Activated T-cell treated with anti-CD3 and anti-CD28 coated beads for 4 hours (primary cell): ENCODE results near the gene HINFP.

Experiments
- DNase-seq: peaks from one replicate; pipeline ENCODE4 v3.0.0-alpha.2; 2020

The HINFP gene, protein sequence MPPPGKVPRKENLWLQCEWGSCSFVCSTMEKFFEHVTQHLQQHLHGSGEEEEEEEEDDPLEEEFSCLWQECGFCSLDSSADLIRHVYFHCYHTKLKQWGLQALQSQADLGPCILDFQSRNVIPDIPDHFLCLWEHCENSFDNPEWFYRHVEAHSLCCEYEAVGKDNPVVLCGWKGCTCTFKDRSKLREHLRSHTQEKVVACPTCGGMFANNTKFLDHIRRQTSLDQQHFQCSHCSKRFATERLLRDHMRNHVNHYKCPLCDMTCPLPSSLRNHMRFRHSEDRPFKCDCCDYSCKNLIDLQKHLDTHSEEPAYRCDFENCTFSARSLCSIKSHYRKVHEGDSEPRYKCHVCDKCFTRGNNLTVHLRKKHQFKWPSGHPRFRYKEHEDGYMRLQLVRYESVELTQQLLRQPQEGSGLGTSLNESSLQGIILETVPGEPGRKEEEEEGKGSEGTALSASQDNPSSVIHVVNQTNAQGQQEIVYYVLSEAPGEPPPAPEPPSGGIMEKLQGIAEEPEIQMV

DNA sequence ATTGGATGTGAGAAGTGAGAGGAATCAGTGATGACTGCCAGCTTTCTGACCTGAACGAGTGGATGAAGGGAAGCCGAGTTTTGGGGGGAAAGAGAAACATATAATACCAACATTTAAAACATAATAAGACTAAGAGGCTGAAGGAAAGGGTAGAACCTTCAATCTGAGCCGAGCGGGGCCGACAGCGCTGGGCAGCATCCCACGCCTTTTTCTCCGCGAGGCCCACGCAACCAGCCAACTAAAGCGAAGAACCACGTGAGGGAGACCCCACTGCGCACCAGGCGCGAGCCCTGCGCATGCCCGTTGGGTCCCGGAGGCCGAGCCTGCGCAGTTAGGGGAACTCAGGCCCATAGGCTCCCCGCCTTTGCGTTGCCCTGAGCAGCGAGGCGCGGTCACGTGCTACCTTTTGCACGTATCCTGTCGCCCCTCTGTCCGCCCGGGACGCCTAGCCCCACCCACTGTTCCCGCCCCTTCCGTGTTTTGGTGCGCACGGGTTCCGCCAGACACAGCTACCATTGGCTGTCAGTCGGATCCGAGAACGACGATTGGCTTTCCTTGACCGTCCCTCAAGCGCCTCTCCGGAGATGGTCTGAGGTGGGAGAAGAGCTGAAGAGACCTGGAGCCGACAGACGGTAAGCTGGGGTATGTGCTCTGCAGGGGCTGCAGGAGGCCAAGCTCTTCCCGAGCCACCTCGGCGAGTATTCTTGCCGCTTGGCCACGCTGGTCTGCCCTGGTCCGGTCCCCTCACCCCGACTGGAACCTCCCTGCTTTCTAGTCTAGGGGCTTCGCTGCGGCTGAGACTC is at the start of gene HINFP:
Gene HINFP, plus strand, starts transcription at position 573 of the 803 bp plus-strand sequence. CDS start 5,365 bp downstream, outside the sequence.
- peak; percentile 100 for DNase-seq

DNA sequence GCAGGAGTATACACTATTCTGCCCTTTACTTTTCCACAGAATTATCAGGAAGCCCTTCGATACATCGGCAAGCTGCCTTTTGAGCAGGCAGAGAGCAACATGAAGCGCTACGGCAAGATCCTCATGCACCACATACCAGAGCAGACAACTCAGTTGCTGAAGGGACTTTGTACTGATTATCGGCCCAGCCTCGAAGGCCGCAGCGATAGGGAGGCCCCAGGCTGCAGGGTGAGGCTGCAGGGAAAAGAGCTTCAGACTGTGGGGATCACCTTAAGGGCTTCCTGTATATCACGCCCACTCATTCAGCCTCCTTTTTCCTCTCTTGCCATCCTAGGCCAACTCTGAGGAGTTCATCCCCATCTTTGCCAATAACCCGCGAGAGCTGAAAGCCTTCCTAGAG is 43.5 kb upstream of the HINFP start:
- DNase-seq, result no peak

DNA sequence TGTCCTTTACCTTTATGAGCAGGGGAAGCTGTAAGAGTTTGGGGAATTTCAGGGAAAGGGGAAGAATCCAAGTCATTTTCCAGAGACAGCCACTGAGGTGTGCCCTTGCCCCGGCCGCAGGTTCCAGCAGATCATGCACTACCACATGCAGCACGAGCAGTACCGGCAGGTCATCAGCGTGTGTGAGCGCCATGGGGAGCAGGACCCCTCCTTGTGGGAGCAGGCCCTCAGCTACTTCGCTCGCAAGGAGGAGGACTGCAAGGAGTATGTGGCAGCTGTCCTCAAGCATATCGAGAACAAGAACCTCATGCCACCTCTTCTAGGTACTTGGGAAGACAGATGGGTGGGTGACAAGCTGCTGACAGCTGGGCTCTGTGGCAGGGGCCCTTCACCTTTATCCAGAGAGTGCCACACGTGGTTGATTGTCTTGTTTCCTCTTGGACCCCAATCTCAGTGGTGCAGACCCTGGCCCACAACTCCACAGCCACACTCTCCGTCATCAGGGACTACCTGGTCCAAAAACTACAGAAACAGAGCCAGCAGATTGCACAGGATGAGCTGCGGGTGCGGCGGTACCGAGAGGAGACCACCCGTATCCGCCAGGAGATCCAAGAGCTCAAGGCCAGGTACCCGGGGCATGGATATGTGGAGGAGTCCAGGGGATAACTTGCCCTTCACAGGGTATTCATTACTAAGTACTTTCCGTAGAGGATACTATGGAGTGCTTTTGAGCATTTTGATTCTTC is 42.5 kb upstream of the HINFP start:
- DNase-seq, result no peak

DNA sequence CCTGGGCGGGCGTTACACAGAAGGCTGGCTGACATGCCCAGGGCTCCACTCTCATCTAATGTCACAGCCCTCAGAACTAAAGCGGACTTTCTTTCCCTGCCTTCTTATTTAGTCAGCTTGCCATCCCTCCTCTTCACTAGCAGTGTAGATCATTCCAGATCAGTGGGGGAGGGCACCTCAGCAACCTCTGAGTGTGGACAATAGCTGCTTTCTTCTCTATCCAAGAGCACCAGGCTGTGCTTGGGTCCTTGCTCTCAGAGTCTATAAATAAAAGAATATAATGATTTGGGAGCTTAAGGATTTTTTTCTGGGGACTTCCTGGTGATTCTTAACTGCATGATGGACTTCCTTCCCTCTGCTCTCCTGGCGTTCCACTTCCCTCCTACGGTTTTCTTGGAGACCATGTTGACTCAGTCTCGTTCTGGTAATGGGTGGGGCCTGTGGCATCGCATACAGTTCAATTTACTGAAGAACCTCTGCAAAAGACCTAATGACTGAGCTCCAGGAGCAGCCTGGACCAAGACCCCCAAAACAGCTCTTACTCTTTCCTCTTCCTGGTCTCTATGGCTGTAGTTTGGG is 39.6 kb upstream of the HINFP start:
- no peak for DNase-seq

DNA sequence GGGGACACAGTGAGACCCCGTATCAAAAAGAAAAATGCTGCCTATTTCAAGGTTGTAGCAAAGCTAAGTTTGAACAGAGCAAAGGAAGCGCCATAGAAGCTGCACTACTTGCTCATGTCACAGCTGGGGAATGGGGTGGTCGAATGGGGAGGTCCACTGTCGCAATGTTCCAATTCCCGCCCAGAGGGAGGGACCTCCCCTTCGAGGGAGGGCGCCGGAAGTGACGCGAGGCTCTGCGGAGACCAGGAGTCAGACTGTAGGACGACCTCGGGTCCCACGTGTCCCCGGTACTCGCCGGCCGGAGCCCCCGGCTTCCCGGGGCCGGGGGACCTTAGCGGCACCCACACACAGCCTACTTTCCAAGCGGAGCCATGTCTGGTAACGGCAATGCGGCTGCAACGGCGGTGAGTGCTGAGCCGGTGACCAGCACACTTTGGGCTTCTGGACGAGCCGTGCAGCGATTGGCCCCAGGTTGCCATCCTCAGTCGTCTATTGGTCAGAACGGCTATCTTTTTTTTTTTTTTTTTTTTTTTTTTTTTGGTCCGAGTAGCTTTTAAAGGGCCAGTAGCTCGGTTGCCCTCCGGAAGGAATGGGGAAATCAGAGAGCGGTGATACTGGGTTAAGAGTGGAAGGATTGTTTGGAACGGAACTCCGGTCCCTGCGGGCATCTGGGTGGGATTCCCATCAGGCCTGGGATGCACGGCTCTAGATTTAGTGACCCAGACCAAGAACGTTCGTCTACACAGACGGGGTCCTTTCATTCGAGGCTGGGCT is 36.5 kb upstream of the HINFP start, which contains the start of gene HMBS:
Gene HMBS, plus strand, starts transcription at position 219 of the 774 bp plus-strand sequence. Its CDS starts 153 bp downstream, at position 372.
- DNase-seq, result peak; percentile 87

DNA sequence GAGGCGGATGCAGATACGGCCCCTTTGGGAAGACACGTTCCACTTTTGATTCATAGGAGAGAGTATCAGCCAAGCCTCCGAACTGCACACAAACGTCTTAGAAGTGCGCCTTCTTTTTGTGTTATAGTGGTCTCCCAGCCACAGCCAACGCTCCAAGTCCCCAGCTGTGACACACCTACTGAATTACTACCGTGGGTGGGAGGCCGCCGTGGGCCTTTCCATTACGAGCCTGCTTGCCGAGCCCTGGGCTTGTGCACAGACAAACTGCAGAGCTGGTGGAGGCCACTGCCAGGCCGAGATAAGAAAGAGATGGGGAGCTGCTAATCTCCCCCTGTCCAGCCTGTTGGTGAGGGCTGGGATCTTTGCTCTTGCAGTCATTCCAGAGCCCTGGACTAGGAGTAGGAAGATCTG is 35.9 kb upstream of the HINFP start:
- DNase-seq, result peak; percentile 39

DNA sequence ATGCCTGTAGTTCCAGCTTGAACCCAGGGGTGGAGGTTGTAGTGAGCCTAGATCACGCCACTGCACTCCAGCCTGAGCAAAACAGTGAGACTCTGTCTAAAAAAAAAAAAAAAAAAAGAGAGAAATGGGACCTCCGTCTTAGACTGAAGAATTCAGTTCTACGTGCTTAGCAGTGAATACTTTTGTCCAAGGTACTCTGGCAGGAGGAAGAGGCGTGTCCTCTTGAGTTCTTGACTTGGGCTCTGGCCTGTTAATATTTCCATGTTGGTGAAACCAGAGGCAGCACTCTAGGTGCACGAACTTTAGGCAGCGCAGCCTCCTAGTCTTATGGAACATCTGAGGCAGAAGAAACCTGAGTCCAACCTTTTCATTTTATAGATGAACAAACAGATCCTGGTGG is 34.3 kb upstream of the HINFP start:
- no peak for DNase-seq

DNA sequence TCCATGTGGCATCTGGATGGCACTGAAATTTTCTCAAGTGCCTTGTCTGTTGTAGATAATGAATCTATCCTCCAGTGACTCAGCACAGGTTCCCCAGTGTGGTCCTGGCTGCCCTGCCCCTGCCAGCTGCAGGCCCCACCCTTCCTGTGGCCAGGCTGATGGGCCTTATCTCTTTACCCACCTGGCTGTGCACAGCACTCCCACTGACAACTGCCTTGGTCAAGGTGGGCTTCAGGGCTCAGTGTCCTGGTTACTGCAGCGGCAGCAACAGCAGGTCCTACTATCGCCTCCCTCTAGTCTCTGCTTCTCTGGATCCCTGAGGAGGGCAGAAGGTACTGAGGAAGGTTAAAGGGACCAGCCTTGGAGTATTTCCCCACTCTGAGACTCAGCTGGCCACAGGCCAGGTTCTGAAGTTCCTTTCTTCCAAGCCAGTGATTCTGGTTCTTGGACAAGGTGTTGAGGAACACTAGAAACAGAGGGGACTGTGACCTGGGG is 33.6 kb upstream of the HINFP start:
- no peak for DNase-seq

DNA sequence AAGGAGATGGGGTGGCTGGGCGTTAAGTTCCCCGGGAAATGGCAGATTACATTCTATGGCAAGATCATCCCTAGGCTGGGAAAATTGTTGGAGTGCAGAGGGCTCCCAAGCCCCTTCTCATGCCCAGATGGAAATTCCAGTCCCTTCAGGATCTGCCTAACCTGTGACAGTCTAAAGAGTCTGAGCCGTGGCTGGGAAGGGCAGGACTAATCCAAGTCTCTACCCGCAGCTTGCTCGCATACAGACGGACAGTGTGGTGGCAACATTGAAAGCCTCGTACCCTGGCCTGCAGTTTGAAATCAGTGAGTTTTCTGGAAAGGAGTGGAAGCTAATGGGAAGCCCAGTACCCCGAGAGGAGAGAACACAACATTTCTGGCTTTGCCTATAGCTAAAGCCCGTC is 33.0 kb upstream of the HINFP start:
- DNase-seq, result no peak

DNA sequence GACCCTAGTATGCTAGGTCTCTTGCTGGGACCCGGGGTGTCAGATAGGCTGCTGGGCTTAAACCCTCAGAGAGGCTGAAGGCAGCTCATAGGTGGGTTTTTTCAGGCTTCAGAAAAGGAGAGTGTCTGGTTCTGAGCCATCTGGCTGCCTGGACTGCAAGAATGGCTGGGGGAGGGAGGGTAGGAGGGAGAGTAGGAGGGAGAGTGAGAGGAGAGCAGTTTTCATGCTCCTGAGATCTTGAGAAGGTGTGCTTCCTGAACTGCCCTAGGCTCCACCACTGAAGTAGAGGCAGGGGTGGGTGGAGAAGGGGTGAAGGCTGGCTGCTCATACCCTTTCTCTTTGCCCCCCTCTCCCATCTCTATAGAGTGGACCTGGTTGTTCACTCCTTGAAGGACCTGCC is 32.1 kb upstream of the HINFP start:
- DNase-seq, result no peak

DNA sequence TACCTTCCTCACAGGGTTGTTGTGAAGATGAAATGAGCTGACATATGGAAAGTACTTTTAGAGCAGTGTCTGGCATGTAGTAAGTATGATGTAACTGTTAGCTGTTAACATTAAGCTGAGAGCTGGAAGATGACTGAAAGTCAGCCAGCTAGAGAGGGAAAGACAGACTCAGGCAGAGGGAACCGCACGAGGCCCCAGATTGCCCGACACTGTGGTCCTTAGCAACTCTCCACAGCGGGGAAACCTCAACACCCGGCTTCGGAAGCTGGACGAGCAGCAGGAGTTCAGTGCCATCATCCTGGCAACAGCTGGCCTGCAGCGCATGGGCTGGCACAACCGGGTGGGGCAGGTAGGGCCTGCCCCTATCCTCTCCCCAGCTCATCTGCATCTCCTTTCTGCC is 30.2 kb upstream of the HINFP start:
- no peak for DNase-seq

DNA sequence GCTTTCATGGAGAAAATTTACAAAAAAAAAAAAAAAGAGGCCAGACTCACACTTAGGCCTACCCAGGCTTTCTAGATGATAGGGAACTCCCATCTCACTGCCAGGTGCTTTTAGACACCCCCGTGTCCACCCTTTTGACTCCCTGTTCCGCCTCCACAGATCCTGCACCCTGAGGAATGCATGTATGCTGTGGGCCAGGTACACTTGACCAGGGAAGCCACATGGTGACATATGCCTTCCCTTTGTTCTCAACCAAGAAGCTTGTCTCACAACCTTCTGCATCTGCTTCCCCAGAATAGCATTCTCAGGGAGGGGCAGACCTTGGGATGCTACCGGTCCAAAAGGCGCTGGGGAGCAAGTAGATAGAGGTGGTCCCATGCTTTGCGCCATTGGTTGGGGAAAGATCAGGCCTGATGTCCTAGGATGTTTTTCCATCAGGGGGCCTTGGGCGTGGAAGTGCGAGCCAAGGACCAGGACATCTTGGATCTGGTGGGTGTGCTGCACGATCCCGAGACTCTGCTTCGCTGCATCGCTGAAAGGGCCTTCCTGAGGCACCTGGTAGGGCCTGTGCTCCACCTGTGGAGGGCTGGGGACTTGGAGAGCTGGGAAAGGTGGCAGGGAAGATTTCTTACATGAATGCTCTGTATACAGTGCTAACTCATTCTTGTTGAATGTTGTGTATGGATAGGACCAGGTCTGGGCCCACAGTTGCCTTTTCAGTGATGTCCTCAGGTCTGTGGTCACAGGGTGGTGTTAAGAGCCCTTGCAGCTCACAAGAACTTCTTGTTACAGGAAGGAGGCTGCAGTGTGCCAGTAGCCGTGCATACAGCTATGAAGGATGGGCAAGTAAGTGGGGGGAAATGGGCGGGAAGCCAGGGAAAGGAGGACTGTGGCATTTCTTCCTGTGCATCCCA is 29.2 kb upstream of the HINFP start:
- DNase-seq, result no peak

DNA sequence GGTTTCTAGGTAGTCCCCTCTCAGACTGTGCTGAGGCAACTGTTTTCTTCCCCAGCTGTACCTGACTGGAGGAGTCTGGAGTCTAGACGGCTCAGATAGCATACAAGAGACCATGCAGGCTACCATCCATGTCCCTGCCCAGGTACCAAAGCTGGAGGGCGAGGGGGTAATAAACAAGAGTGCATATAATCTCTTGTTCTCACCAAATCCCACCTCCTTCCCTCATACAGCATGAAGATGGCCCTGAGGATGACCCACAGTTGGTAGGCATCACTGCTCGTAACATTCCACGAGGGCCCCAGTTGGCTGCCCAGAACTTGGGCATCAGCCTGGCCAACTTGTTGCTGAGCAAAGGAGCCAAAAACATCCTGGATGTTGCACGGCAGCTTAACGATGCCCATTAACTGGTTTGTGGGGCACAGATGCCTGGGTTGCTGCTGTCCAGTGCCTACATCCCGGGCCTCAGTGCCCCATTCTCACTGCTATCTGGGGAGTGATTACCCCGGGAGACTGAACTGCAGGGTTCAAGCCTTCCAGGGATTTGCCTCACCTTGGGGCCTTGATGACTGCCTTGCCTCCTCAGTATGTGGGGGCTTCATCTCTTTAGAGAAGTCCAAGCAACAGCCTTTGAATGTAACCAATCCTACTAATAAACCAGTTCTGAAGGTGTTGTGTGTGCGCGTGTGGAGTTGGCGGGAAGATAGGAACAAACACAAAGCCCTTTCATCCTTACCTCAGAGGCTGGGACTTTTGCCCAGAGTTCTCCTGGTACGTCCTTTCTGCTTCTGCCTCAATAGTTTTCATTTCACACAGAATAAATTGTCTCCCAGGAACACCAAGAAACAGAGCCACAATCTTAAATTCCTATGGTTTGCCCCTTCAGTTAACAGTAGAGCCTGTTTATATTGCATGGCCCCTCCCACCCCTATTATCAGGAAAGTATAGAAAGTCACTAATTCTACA is 28.2 kb upstream of the HINFP start:
- no peak for DNase-seq

DNA sequence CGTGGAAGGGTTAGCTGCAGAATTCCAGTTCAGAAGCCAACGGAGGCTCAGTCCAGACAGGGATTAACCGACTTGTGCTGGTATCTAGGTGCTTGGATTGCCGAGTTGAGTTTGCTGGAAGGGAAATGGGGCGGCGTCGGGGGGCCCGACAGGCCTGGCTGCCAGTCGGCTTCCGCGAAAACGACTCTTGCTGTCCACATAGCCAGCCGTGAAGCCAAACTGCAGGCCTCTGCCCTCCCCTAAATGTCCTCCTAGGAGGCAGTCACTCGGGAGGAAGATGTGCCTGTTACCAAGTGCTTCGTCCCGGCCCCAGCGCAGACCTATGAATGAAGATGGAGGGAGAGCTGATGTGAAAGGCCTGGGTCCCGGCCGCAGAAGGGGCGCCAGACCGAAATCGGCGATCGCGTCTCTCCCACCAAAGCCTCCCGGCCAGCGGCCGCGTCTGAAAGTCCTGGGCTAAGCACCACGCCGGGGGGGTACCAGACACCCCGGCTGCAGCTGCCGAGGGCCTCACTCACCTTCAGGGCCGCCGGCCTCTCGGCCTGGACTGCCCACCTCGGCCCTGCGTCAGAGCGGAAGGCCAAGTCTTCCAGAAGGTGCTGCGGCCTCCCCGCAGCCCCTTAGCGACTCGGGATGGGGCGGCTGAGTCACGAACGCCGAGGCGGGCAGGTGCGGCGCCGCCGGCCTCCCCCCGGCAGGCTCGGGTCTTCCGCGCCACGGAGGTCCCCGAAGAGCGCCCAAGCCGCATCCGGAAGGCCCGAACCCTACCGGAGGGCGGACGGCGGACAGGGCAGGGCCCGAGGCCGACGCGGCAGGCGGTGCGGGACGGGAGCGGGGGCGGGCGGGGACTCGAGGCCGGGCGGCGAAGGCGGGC is 27.2 kb upstream of the HINFP start:
- peak; percentile 40 for DNase-seq

DNA sequence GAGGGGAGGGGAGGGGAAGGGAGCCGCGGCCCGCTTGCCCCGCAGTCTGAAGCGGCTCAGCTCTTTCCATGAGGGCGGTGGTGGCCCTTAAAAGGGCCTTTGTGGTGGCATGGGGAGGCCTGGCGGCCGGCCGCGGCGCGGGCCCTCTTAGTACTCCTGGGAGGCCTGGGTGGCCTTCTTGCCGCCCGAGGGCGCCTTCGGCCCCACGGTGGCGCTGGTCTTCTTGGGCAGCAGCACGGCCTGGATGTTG is 26.6 kb upstream of the HINFP start:
- no peak for DNase-seq

DNA sequence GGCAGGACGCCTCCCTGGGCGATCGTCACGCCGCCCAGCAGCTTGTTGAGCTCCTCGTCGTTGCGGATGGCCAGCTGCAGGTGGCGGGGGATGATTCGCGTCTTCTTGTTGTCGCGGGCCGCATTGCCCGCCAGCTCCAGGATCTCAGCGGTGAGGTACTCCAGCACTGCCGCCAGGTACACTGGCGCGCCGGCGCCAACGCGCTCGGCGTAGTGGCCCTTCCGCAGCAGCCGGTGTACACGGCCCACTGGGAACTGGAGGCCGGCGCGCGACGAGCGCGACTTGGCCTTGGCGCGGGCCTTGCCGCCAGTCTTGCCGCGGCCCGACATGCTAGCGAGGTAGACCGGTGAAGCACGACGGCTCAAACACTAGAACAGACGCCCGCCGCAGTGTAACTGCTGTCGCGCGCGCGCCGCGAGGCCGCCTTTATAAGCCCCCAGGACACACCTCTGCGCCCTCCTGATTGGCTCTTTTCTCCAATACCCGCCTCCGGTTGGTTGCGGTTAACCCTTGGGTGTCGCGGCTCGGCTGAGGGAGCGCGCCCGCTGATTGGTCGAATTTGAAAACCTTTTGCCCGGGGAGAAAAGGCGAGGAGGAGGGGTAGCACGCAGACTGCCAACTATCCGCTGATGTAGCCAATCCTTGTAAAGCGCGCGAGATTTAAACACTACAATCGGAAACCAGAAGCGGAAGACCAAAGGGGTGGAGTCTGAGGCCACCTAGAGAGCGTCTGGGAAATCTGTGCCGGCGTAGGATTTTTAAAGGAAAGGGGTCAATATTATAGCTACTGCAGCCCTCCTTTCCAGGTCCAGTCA is 26.1 kb upstream of the HINFP start:
- peak; percentile 99 for DNase-seq

DNA sequence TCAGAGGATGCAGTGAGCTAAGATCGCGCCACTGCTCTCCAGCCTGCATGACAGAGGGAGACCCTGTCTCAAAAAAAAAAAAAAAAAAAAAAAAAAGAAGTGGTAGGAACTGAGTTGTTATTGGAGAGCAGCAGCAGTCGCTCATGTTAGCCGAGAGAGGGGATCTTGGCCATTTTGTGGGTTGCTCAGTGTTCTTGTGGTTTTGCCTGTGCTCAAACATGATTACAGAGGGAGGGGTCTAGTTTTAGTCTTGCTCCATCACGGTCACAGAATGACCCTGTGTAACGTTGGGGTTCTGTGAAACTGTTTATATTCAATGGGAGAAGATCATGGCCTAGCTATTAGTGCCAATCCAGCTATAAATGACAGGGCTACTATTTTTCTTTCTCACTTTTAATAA is 21.7 kb upstream of the HINFP start:
- no peak for DNase-seq
